ENCODE data around the gene SLC35C1.

GRCh38 chr11:45851228-45851627 lies 46.3 kb downstream of the SLC35C1 start:
- TF ChIP-seq, protein P1, sequence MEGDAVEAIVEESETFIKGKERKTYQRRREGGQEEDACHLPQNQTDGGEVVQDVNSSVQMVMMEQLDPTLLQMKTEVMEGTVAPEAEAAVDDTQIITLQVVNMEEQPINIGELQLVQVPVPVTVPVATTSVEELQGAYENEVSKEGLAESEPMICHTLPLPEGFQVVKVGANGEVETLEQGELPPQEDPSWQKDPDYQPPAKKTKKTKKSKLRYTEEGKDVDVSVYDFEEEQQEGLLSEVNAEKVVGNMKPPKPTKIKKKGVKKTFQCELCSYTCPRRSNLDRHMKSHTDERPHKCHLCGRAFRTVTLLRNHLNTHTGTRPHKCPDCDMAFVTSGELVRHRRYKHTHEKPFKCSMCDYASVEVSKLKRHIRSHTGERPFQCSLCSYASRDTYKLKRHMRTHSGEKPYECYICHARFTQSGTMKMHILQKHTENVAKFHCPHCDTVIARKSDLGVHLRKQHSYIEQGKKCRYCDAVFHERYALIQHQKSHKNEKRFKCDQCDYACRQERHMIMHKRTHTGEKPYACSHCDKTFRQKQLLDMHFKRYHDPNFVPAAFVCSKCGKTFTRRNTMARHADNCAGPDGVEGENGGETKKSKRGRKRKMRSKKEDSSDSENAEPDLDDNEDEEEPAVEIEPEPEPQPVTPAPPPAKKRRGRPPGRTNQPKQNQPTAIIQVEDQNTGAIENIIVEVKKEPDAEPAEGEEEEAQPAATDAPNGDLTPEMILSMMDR (IDR thresholded peaks at IDR 0.05): no peak
- TF ChIP-seq POLR2AphosphoS5 (IDR thresholded peaks at IDR 0.05) (no peak), EP300 (IDR thresholded peaks at IDR 0.05; ENCODE audit: low read depth) (no peak), POLR2A (IDR thresholded peaks at IDR 0.05) (no peak)
